Type B pancreatic cell (in vitro differentiated cells): Measurements from ENCODE around the gene LIMCH1. TPM values are rescaled to one million over a fixed set of nuclear protein-coding genes. Genes with fewer than 3 reads are reported as not detected.

Experiments used
- DNase-seq: peaks from one replicate; pipeline ENCODE4 v3.0.0; 2021; ENCODE audit warnings: mixed read lengths; ENCODE audit not compliant: unreplicated experiment; ENCODE audit errors: extremely low spot score
- H3K27ac Mint-ChIP-seq: 2 replicates; pipeline ENCODE4 v1.8.0; 2021; ENCODE audit warnings: mild to moderate bottlenecking, mixed read lengths
- H3K27me3 Mint-ChIP-seq: 2 replicates; pipeline ENCODE4 v1.8.0; 2021; ENCODE audit warnings: mixed read lengths
- H3K36me3 Mint-ChIP-seq: 2 replicates; pipeline ENCODE4 v1.8.0; 2021; ENCODE audit warnings: mixed read lengths
- H3K4me1 Mint-ChIP-seq: one replicate; pipeline ENCODE4 v1.8.0; 2021; ENCODE audit warnings: mixed read lengths; ENCODE audit not compliant: unreplicated experiment
- H3K4me3 Mint-ChIP-seq: 2 replicates; pipeline ENCODE4 v1.8.0; 2021; ENCODE audit warnings: mild to moderate bottlenecking, mixed read lengths
- H3K9me3 Mint-ChIP-seq: 2 replicates; pipeline ENCODE4 v1.8.0; 2021; ENCODE audit warnings: mixed read lengths
- CTCF ChIP-seq: fragments of 200-600 bp; sonication (generic); conservative IDR thresholded peaks from 2 replicates; pipeline ENCODE4 v1.5.0; 2021; ENCODE audit warnings: antibody characterized with exemption, mild to moderate bottlenecking
- total RNA-seq: library from RNA; stranded (reverse); gene quantifications from 2 replicates; pipeline ENCODE4 v1.2.1, GENCODE V29; 2021; ENCODE audit warnings: low replicate concordance

LIMCH1 gene
- total RNA-seq, 1 donor from 2014 or later = 67.9 TPM

- Mint-ChIP-seq H3K27ac (no peak overlapping the region), H3K4me3 (no peak overlapping the region), H3K4me1 (peaks cover 41% of the 10 kb centered on the region), H3K36me3 (no peaks in the 10 kb centered on the region), H3K9me3 (no peaks in the 10 kb centered on the region), H3K27me3 (no peaks in the 10 kb centered on the region)
- TF ChIP-seq CTCF = no peak
- DNase-seq = no peak
Observed at GRCh38 chr4:41609851-41610250, 71.9 kb downstream of the LIMCH1 start.

- TF ChIP-seq CTCF = no peak
- H3K4me3 Mint-ChIP-seq = no peak overlapping the region
- H3K36me3 Mint-ChIP-seq = no peaks in the 10 kb centered on the region
- H3K27ac Mint-ChIP-seq = no peak overlapping the region
- no peaks in the 10 kb centered on the region for H3K27me3 Mint-ChIP-seq
- H3K9me3 Mint-ChIP-seq = no peaks in the 10 kb centered on the region
- DNase-seq = no peak
- H3K4me1 Mint-ChIP-seq = peaks cover 39% of the 10 kb centered on the region
Observed at GRCh38 chr4:41610474-41610873, 72.5 kb downstream of the LIMCH1 start.

DNA sequence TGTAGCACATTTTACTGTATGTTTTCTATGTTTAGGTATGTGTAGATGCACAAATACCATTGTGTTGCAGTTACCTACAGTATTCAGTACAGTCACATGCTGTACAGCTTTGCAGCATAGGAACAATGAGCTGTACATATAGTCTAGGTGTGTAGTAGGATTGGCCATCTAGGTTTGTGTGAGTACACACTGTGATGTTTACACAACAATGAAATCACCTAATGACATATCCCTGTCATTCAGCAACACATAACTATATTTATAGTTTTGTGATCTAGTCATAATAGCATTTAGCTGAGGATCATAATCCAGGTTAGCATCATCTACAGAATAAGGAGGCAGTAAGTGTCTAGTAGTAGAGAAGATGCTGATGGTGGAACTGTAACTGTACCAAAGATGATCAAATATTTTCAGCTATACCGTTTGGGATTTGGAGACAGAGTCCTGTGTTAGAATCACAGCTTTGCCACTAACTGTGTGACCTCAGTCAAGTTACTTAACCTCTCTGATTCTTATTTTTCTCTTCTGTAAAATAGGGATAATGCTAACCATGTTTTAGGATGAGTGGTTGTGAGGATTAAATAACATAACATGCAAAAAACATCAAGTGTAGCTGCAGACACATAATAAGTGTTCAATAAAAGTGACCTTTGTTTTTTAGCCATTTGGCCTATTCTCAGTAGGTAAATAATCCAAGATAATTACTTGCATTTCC, 73.3 kb downstream of the LIMCH1 start:
- Mint-ChIP-seq H3K27me3 (no peaks in the 10 kb centered on the region), H3K9me3 (no peaks in the 10 kb centered on the region), H3K4me3 (peak overlapping the region; percentile 90), H3K27ac (peak overlapping the region; percentile 79), H3K4me1 (peaks cover 42% of the 10 kb centered on the region), H3K36me3 (peaks cover 6% of the 10 kb centered on the region)
- no peak for TF ChIP-seq CTCF
- no peak for DNase-seq

GRCh38 chr4:41611881-41612871, 74.2 kb downstream of the LIMCH1 start:
- no peaks in the 10 kb centered on the region for H3K27me3 Mint-ChIP-seq
- DNase-seq = no peak
- TF ChIP-seq CTCF = no peak
- peaks cover 44% of the 10 kb centered on the region for H3K4me1 Mint-ChIP-seq
- no peaks in the 10 kb centered on the region for H3K9me3 Mint-ChIP-seq
- peak overlapping the region; percentile 90 for H3K4me3 Mint-ChIP-seq
- H3K36me3 Mint-ChIP-seq = peaks cover 9% of the 10 kb centered on the region
- peak overlapping the region; percentile 79 for H3K27ac Mint-ChIP-seq

- no peaks in the 10 kb centered on the region for H3K9me3 Mint-ChIP-seq
- no peak for TF ChIP-seq CTCF
- H3K27ac Mint-ChIP-seq = peak overlapping the region; percentile 79
- no peaks in the 10 kb centered on the region for H3K27me3 Mint-ChIP-seq
- peak overlapping the region; percentile 90 for H3K4me3 Mint-ChIP-seq
- peaks cover 13% of the 10 kb centered on the region for H3K36me3 Mint-ChIP-seq
- no peak for DNase-seq
- peaks cover 48% of the 10 kb centered on the region for H3K4me1 Mint-ChIP-seq
Observed at GRCh38 chr4:41613386-41613785, 75.4 kb downstream of the LIMCH1 start.
